GM20431 (cell line): Measurements from ENCODE around the gene POLRMT.
"Not testable (repeated sequence)": the region's sequence is repeated elsewhere in the genome, so short reads cannot be mapped to it uniquely, and the experiment has no call there.

Source experiments
- in situ Hi-C: fragments of 300-500 bp; cut with MseI, MboI; formaldehyde crosslinking; loops from one replicate; pipeline ENCODE4 v1.15.0; 2020; ENCODE audit warnings: low sequenced_read_pairs; ENCODE audit not compliant: unreplicated experiment

Gene POLRMT

GRCh38 chr19:601790-602189, 31.5 kb downstream of the POLRMT start:
- in situ Hi-C loops: no loop called here

- in situ Hi-C loops: no loop called here
Measured at GRCh38 chr19:601310-601709, 32.0 kb downstream of the POLRMT start.

GRCh38 chr19:597406-598315, 35.7 kb downstream of the POLRMT start:
- in situ Hi-C loops: no loop called here

DNA sequence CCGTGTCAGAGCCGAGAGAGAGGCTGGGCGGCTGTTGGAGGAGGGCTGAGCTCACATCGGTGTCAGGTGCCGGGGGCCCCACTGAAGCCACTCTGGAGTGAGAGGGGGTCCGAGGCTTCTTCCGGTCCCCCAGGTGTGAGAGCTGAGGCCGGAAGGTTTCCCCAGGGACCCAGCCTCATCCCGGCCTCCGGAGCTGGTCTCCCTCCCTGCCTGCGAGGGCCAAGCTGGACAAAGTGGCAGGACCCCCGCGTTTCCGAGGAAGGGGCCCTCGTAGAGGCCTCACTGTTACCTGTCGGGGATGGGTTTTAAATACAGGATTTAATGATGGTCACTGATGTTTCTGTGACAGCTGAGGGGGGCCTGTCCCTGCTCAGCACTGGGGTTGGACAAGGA, 37.1 kb downstream of the POLRMT start:
- in situ Hi-C loops: no loop called here

- in situ Hi-C loops: no loop called here
Measured at GRCh38 chr19:595326-596262, 37.7 kb downstream of the POLRMT start.

DNA sequence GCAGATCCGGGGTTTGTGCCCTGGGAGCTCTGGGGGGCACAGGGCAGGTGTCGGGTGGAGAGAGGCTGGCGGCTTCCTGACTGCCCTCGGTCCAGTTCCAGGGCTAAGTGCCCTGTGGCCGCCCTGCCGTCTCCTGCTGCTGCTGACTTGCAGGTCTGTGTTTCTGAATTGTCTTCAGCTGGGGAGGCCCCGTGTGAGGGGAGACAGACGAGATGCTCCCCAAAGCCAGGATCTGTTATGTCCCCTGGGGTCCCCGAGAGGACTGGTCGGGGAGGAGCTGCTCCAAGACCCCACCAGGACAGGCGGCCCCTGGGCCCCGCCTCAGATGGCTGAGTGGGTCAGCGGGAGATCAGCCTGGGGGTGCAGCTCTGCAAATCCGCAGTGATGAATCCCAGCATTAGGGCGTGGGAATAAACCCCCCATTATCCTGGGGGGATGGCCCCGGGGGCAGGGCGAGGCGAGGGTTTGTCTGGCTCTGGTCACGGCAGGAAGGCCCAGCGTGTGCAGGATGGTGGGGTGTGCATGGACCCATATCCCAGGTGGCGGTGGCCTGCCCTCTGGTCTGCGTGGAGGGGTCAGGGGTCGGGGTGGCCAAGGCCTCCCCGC, 39.0 kb downstream of the POLRMT start:
- in situ Hi-C loops: no loop called here

GRCh38 chr19:593505-593904, 39.8 kb downstream of the POLRMT start:
- in situ Hi-C loops: no loop called here

- in situ Hi-C loops: no loop called here
Measured at GRCh38 chr19:593055-593454, 40.3 kb downstream of the POLRMT start.

GRCh38 chr19:592101-592500, 41.2 kb downstream of the POLRMT start:
- in situ Hi-C loops: no loop called here

GRCh38 chr19:591099-591958, 42.0 kb downstream of the POLRMT start:
- in situ Hi-C loops: no loop called here

- in situ Hi-C loops: no loop called here
Measured at GRCh38 chr19:590750-591098, 42.6 kb downstream of the POLRMT start.

DNA sequence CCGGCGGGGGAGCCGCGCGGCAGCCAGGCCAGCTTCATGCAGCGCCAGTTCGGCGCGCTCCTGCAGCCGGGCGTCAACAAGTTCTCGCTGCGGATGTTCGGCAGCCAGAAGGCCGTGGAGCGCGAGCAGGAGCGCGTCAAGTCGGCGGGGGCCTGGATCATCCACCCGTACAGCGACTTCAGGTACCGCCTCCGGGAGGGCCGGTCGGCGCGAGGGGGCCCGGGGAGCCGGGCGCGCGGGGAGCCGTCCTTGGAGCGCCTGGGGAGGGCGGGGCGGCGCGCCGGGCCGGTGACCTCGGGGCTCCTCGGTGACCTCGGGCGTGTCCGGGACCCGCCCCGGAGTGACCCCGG, 43.0 kb downstream of the POLRMT start:
- in situ Hi-C loops: no loop called here

GRCh38 chr19:589693-590395, 43.5 kb downstream of the POLRMT start, which contains the start of gene HCN2:
TSS of gene HCN2 (plus strand) at chr19:589881. CDS start at chr19:589946, 65 bp downstream.
- in situ Hi-C loops: no loop called here

DNA sequence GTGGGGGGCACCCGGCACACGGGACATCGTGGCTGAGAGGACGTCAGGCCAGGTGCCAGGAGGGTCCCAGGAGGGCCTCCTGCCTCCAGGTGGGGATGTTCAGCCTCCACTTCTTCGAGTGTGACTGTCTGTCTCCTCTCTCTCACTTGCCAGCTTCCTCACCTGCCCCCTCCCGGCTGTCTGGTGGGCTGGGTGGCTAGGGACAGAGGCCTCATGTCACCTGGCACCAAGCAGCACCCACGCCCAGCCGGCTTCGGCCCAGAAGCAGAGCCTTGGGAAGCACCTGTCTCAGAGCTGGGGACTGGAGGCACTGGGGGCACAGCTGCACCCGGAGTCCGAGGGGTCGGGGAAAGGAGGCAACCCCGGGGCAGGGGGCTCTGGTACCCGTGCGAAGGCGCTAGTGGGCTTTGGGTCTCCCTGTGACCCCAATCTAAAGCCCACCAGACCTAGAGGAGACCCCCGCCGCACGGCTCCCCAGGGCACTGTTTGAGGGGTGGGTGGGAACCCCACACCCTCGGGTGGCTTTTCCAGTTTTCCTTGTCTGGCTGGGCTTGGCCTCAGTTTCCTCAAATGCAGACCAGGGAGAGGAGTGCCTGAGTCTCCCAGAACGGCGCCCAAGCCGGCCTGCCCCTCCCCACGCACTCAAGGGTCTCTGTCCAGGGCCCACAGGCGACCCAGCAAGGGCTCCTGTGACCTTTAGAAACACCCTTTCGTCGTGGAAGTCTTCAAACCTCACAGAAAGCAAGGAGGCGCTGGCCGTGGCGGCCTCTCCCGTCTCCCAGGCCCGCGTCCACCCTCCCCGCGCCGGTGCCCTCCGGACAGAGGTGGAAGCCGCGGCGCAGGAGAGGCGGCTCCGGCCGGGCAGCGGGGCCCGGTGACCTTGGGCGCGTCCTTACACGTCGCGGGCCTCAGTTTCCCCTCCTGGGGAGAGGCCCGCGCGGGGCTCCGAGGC, 44.3 kb downstream of the POLRMT start:
- in situ Hi-C loops: no loop called here

DNA sequence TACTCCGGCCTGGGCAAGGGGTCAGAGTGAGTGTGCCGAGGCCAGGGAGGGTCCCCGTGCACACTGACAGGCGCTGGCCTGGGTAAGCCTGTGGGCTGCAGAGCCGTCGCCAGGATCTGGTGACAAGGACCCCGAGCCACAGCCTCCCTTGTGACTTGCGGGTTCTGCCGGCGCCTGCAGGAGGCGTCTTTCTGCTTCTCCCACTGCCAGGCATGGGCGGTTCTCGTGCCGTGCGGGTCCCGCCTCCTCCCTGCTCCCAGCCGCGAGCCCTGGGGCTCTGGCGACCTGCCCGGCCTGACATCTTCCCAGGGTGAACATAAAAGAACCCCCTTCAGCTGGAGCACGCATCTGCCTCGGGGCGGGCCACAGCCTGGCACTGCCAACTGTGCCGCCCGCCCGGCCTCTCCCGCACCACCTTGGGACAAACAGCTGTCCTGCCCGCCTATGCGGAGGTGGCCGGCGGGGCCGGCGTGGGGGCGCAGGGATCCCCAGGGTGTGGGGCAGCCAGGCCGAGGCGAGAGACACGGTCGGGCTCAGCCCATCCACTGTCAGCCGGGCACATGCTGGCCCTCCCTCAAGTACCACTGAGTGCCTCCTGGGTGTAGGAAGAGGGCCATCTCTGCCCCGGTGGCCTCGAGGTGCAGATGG, 45.1 kb downstream of the POLRMT start:
- in situ Hi-C loops: no loop called here

GRCh38 chr19:585551-586110, 47.7 kb downstream of the POLRMT start:
- in situ Hi-C loops: no loop called here

DNA sequence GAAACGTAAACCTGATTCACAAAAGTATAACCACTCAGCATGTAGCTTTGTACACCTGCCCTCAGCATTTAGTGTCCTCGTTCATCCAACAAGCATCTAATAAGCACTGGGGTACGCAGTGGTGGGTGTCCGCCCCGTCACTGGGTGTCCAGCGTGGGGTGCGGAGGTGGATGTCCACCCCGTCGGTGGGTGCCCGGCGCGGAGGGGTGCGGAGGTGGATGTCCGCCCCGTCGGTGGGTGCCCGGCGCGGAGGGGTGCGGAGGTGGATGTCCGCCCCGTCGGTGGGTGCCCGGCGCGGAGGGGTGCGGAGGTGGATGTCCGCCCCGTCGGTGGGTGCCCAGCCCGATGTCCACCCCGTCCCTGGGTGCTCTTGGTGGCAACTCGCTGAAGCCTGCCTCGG, 48.2 kb downstream of the POLRMT start:
- in situ Hi-C loops: not testable (repeated sequence)
